ENCODE measurements around the gene LPP. TPM values are rescaled to one million over a fixed set of nuclear protein-coding genes. Genes with fewer than 3 reads are reported as not detected.

The LPP gene
- total and polyA plus RNA-seq, 2 of the 13 experiments (the other 11 are each of a cell fraction or from before 2014, with no cell fraction given), result 19.2 to 29.9 TPM

DNA sequence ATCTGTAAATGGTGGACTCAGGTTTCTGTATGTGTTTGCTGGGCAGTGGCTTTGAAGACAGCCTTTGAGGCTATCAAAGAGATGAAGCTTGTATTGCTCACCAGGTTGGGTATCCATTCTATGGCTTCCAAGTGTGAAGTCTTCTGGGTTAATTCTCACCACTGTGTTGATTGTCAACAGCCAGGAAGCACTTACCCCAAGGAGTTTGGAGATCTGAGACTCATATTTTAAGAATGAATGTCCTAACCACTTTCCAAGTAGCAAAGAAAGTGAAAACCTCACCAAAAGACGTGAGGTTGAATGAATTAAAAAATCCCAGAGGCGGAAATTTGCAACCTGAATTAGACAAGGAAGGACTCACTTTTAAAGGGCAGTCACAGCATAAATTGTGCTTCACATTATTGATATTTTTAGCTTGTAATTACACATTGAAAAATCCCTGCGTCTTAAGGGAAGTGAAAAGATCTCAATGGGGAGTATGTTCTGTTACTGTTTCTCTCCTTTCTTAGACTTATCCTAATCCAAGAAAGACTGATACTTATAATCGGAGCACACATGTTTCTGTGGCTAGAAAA, 713.8 kb downstream of the LPP start:
- no peak overlapping the region for H3K4me3 ChIP-seq (replicated peaks in 1 of 3; ENCODE audit: insufficient read depth in 1 of 3, low read depth in 2 of 3, low read length in 3 of 3)
- no peaks in the 10 kb centered on the region for H3K79me2 ChIP-seq (ENCODE audit: insufficient read depth, low read length)
- no peak for ATAC-seq
- DNase-seq (ENCODE audit: low spot score), result no peak
- no peaks in the 10 kb centered on the region for H4K20me1 ChIP-seq (ENCODE audit: insufficient read depth, low read length)
- intact Hi-C loops (cut with micrococcal nuclease; ENCODE audit: unreplicated experiment), result no loop called here
- H3K4me2 ChIP-seq (ENCODE audit: low read depth, low read length), result no peak overlapping the region
- POLR2A ChIA-PET, result no interaction called here
- in situ Hi-C loops (cut with HindIII; ENCODE audit: extremely low pct_ligation_motif_present, low pct_unique_long_range_greater_than_20kb), result no loop called here
- TF ChIP-seq ZNF841 (CRISPR knock-in tag; IDR thresholded peaks at IDR 0.05; ENCODE audit: borderline replicate concordance) (no peak), ZNF713 (CRISPR knock-in tag; IDR thresholded peaks at IDR 0.05) (no peak), MEIS2 (CRISPR knock-in tag; IDR thresholded peaks at IDR 0.05) (no peak), ZNF24 (IDR thresholded peaks at IDR 0.05) (no peak), PHF20 (CRISPR knock-in tag; IDR thresholded peaks at IDR 0.05) (no peak), PTBP1 (IDR thresholded peaks at IDR 0.05; ENCODE audit: low read depth, low read length, poor library complexity, severe bottlenecking) (no peak), ZNF589 (CRISPR knock-in tag; conservative IDR thresholded peaks at IDR 0.05) (no peak), IKZF4 (CRISPR knock-in tag; IDR thresholded peaks at IDR 0.05; ENCODE audit: borderline replicate concordance, low read depth, not compliant biosample characterization) (no peak)
- TF ChIP-seq, protein P1, sequence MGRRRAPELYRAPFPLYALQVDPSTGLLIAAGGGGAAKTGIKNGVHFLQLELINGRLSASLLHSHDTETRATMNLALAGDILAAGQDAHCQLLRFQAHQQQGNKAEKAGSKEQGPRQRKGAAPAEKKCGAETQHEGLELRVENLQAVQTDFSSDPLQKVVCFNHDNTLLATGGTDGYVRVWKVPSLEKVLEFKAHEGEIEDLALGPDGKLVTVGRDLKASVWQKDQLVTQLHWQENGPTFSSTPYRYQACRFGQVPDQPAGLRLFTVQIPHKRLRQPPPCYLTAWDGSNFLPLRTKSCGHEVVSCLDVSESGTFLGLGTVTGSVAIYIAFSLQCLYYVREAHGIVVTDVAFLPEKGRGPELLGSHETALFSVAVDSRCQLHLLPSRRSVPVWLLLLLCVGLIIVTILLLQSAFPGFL (CRISPR knock-in tag; IDR thresholded peaks at IDR 0.05), result no peak
- TF ChIP-seq, protein P2, sequence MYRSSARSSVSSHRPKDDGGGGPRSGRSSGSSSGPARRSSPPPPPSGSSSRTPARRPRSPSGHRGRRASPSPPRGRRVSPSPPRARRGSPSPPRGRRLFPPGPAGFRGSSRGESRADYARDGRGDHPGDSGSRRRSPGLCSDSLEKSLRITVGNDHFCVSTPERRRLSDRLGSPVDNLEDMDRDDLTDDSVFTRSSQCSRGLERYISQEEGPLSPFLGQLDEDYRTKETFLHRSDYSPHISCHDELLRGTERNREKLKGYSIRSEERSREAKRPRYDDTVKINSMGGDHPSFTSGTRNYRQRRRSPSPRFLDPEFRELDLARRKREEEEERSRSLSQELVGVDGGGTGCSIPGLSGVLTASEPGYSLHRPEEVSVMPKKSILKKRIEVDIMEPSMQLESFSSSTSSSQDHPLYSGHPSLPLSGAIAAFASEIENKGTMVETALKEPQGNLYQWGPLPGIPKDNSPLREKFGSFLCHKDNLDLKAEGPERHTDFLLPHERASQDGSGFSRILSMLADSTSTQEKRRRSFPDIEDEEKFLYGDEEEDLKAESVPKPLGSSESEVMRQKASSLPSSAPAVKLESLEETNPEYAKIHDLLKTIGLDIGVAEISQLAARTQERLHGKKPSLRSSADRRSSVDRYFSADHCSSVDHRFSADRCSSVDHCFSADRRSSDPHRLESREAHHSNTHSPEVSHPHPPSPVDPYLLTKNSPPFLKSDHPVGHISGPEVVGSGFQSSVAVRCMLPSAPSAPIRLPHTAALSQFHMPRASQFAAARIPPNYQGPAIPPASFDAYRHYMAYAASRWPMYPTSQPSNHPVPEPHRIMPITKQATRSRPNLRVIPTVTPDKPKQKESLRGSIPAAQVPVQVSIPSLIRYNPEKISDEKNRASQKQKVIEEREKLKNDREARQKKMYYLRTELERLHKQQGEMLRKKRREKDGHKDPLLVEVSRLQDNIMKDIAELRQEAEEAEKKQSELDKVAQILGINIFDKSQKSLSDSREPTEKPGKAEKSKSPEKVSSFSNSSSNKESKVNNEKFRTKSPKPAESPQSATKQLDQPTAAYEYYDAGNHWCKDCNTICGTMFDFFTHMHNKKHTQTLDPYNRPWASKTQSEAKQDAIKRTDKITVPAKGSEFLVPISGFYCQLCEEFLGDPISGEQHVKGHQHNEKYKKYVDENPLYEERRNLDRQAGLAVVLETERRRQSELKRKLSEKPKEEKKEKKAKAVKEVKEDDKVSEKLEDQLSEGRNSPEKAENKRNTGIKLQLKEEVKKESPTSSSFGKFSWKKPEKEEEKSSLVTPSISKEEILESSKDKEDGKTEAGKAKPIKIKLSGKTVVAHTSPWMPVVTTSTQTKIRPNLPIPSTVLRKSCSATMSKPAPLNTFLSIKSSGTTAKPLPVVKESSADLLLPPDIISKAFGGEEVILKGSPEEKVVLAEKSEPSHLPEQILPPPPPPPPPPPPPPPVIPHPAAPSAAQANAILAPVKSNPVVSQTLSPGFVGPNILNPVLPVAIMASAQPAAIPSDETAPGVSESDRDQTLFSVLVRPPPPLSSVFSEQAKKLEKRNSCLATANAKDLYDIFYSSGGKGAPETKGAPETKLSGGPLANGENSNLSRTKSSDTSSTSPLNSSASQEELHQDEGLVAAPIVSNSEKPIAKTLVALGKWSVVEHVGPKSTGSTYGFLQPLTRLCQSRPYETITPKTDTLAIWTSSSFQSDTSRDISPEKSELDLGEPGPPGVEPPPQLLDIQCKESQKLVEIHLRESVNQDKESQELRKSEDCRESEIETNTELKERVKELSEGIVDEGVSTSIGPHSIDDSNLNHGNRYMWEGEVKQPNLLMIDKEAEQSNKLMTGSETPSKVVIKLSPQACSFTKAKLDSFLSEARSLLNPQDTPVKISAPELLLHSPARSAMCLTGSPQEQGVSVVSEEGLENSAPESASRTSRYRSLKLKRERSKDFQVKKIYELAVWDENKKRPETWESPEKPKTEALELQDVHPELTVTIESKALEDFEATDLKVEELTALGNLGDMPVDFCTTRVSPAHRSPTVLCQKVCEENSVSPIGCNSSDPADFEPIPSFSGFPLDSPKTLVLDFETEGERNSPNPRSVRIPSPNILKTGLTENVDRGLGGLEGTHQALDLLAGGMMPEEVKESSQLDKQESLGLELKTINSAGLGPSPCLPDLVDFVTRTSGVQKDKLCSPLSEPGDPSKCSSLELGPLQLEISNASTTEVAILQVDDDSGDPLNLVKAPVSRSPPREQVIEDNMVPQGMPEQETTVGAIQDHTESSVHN (CRISPR knock-in tag; IDR thresholded peaks at IDR 0.05), result no peak
- TF ChIP-seq, protein P3, sequence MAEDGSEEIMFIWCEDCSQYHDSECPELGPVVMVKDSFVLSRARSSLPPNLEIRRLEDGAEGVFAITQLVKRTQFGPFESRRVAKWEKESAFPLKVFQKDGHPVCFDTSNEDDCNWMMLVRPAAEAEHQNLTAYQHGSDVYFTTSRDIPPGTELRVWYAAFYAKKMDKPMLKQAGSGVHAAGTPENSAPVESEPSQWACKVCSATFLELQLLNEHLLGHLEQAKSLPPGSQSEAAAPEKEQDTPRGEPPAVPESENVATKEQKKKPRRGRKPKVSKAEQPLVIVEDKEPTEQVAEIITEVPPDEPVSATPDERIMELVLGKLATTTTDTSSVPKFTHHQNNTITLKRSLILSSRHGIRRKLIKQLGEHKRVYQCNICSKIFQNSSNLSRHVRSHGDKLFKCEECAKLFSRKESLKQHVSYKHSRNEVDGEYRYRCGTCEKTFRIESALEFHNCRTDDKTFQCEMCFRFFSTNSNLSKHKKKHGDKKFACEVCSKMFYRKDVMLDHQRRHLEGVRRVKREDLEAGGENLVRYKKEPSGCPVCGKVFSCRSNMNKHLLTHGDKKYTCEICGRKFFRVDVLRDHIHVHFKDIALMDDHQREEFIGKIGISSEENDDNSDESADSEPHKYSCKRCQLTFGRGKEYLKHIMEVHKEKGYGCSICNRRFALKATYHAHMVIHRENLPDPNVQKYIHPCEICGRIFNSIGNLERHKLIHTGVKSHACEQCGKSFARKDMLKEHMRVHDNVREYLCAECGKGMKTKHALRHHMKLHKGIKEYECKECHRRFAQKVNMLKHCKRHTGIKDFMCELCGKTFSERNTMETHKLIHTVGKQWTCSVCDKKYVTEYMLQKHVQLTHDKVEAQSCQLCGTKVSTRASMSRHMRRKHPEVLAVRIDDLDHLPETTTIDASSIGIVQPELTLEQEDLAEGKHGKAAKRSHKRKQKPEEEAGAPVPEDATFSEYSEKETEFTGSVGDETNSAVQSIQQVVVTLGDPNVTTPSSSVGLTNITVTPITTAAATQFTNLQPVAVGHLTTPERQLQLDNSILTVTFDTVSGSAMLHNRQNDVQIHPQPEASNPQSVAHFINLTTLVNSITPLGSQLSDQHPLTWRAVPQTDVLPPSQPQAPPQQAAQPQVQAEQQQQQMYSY (CRISPR knock-in tag; IDR thresholded peaks at IDR 0.05), result no peak
- no peak overlapping the region for H3K9ac ChIP-seq (ENCODE audit: insufficient read depth, low read depth, low read length)
- no peaks in the 10 kb centered on the region for H3K4me1 ChIP-seq (ENCODE audit: insufficient read depth, low read length)
- 93% methylated on average over 4 of the region's 4 CpGs for WGBS (ENCODE audit: low lambda C conversion rate)
- H3K9me3 ChIP-seq (ENCODE audit: low read length), result no peaks in the 10 kb centered on the region
- FAIRE-seq, result no peak
- CTCF ChIA-PET (ENCODE audit: low intra/inter-chr PET ratio, low total read pairs), result no interaction called here
- H3K27ac ChIP-seq (ENCODE audit: extremely low read length, insufficient read depth, low read length), result no peak overlapping the region
- no peaks in the 10 kb centered on the region for H3K27me3 ChIP-seq (ENCODE audit: control insufficient read depth in 1 of 2, insufficient read depth in 2 of 2, low read length in 2 of 2)
- no peak overlapping the region for H2AFZ ChIP-seq (ENCODE audit: low read length)
- H3K36me3 ChIP-seq (replicated peaks in 1 of 2; ENCODE audit: control insufficient read depth in 1 of 2, insufficient read depth in 2 of 2, low read length in 2 of 2), result peaks cover 7 to 21% of the 10 kb centered on the region in 2 experiments
- BruUV-seq (replicated peaks), result no TSS peak
